GM08714 (cell line): ENCODE data around the gene IKZF3.
"Not testable (repeated sequence)": the region's sequence is repeated elsewhere in the genome, so short reads cannot be mapped to it uniquely, and the experiment has no call there.

Experiments
- H3K4me3 ChIP-seq: fragments of 200-500 bp; sonication (Bioruptor generic); 2 replicates; pipeline ENCODE4 v1.5.1; 2014; ENCODE audit warnings: mild to moderate bottlenecking, low read length, inconsistent platforms
- ZNF274 ChIP-seq: IDR thresholded peaks from 2 replicates; pipeline ENCODE4 v1.6.1; 2012; ENCODE audit warnings: mild to moderate bottlenecking, low read depth, low read length

The IKZF3 gene

DNA sequence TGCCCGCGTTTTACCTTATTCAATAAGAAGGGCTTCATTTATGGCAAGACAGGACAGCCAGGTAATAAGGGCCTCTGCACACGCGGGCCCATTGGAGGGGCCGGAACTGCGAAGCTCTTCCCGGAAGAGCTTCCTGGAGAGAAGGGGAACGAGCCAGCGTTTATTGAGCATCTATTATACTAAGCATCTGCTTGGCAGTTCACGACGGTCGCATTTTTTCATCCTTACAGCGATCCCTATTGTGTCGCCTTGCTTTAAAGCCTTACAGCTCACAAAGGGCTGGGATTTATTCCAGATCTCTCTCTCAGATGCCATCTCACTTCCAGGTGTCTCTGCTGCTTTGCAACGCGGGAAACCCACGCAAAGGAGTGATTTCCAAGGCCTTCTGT is 4.4 kb upstream of the IKZF3 start:
- peak overlapping the region; percentile 47; the same call in 1 of the 2 replicates for H3K4me3 ChIP-seq
- no peak for TF ChIP-seq ZNF274

DNA sequence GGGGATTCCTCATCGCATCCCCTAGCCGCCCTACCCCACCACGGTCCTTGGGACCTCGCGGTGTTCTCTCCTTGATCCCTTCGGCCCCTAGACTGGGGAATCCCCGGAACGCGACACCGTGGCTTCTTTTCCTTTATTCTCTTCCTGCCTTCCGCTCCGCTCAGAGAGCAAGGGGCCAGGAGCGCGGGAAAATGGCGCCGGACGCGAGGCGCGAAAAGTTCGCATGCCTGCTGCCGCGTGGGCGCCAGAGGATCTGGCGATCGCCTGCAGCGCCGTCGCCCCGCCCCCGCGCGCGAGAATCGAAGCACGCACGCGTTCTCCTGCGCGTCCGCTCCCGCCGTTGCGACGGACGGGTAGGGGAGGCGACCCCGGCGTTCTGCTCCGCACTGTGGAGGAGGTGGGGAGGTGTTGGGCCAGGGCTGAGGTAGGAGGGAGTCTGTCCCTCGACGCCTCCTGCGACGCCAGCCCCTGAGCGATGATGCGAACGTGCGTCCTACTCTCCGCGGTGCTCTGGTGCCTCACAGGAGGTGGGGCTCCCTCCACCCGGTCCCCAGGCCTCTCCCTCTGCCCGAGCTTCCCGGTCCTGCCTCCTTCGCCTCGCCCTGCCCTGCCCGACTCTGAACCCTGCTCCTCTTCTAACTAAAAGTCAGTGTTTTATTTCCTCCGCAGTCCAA is 3.9 kb upstream of the IKZF3 start, which contains the start of gene ZPBP2:
TSS of gene ZPBP2 (plus strand) at position 323 of the 674 bp plus-strand sequence. CDS start at position 476, 153 bp downstream.
- H3K4me3 ChIP-seq = peak within 1 kb of the TSS; percentile 47; the same call in 1 of the 2 replicates

DNA sequence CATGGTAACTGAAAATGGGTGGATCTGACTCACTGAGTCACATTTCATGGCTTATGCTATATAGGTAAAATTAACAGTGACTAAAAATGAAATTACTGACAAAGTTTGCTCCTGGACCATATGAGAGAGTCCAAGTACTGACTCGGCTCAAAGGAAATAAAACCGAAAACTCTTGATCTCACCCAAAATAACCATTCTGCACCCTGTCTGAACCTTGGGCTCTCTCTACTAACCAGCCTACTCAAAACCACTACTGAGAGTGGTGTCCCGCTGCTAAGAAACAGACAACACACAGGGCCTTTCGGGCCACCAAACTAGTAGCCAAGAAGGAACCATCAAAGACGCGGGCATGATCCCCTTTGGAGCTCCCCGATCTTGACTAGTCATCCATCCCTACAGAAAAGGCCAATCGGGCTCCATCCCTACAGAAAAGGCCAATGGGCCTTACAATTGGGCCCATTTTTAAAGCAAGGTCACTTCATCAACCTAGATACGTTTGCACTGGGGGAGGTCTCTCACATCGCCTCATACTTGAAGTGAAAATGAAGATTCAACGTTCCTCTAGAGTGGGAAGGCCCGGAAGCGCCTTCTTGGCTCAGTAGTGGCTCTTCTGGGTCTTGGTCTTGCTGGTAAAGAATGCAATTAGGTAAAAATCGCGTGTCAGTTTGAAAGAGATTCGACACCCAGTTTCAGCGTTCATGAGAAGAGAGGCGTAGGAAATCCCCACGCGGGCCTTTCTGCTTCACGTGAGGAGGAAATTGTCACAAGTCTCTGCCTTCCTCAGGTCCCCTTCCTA is 3.2 kb upstream of the IKZF3 start:
- peak overlapping the region; percentile 47; the same call in 1 of the 2 replicates for H3K4me3 ChIP-seq

More for the DNA sequence above, 3.9 kb upstream of the IKZF3 start, which contains the start of gene ZPBP2:
- TF ChIP-seq ZNF274 = no peak

DNA sequence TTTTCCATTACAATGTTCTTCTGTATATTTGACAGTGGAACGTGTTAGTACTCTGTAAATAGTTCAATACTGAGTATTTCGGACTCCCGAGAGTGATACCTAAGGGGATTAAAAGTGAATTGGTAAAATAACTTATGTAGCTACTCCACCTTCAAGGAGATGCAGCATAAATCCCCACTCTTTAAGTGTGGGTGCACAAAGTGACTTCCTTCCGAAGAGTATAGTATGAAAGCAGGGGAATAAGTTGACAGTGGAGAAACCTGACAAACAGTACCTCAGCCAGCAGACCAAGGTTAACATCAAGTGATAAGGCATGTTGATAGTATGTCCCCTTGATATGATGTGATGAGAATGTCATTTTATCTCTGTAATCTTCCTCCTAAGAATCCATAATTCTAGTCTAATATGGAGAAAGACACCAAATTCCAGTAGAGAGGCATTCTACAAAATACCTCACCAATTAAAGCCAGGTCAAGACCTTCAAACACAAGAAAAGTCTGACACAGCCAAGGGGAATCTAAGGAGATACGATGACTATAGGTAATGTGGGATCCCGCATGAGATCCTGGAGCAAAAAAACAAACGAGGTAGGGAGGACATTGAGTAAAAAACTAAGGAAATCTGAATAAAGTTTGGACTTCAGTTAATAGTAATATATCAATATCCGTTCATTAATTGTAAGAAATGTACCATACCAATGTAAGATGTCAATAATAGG is 2.1 kb upstream of the IKZF3 start:
- no peak for TF ChIP-seq ZNF274
- H3K4me3 ChIP-seq = peak overlapping the region; percentile 39; the same call in 1 of the 2 replicates

More for the DNA sequence above, 3.2 kb upstream of the IKZF3 start:
- no peak for TF ChIP-seq ZNF274

DNA sequence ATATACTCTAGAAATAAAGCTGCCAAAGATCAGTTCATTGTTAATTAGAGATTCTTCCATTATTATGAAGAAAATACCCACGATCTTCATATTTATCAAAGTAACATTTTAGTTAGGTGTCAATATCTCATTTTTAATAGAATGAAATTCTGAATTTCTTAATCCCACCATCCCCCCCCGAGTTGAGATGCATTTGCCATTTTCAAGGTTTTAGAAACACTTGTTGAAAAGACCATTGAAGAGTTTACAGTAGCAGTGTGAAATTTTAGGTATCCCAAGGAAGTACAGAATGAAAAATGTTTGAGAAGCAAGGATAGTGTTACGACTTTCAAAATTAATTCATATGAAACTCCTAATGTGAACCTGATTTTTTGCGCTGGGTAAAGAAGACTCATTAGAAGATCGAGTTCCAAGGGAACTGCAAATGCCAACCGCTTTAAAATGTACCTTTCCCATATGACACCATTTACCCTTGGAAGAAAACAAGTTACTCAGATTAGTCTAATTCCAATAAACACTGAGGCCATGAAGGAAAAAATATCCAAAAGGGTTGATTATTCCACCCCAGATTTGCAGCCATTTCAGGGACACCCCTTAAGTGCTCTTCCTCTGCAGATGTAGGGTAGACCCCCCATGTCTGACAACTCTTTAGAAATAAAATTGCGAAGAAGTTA is 731 bp downstream of the IKZF3 start:
- H3K4me3 ChIP-seq = peak overlapping the region; percentile 99
- TF ChIP-seq ZNF274 = no peak

DNA sequence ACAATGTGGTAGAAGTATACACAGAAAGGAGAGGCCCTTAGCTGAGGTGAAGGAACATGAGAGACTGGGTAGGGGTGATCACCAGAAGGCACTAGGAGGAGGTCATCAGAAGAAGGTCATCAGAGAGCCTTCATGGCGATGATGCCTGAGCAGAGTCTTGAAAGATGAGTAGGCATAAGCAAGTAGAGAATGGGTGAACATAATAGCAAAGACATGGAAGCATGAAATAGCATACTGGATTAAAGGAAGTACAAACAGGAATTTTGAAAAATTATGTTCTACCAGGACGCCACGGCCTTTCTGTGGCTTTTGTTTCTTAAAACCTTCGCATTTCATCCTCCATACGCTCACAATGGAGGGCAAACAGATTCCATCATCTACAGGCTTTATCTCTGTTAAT is 2.9 kb downstream of the IKZF3 start:
- no peak for TF ChIP-seq ZNF274
- peak overlapping the region; percentile 99 for H3K4me3 ChIP-seq

DNA sequence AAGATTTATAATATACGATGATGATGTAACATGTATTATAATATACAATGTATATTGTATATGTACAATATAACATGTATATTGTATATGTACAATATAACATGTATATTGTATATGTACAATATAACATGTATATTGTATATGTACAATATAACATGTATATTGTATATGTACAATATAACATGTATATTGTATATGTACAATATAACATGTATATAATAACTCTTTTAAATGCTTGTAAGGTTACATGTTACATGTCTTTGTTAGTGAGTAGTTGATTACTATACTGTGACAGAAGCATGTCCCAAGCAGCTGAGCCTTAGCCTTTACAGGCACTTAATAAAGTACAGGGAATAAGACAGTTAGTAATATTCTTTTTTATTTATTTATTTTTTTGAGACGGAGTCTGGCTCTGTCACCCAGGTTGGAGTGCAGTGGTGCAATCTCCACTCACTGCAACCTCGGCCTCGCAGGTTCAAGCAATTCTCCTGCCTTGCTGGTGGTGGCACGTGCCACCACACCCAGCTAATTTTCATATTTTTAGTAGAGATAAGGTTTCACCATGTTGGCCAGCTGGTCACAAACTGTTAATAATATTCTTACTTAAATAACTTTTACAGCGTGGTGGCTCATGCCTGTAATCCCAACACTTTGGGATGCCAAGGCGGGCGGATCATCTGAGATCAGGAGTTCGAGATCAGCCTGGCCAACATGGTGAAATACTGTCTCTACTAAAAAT is 8.0 kb downstream of the IKZF3 start:
- H3K4me3 ChIP-seq = not testable (repeated sequence)

DNA sequence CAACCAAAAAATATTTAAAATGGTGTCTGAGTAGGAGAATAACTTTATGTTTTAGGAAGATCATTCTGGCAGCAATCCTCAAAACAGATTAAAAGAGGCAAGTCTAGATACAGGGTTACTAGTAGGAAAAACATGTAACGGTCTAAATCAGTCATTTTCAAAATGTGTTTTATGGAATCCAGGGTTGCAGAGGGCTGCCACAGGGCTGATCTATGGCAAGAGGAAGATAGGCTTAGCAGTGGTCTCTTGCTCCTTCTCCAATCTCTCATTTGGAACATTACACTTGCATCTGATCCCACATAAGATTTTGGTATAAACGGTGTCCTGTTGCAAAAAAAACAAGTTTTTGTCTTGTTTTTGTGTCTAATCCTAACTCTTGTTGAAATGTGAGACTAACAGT is 9.2 kb downstream of the IKZF3 start:
- no peak overlapping the region for H3K4me3 ChIP-seq
- TF ChIP-seq ZNF274 = no peak

DNA sequence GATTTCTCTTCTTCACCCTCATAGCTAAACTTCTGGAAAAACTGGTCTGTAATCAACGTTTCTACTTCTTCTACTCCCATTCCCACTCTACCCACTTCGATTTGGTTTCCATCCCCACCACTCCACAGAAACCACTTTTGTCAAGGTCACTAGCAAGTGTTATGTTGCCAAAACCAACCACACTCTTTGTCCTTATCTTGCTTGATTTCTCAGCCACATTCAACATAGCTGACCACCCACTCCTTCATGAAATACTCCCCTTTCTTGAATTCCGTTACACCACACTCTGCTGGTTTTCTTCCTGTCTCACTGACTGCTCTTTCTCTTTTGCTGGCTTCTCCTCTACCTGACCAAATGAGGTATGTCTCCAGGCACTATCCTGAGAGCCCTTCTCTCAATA is 11.9 kb downstream of the IKZF3 start:
- peak overlapping the region; percentile 1; the same call in 1 of the 2 replicates for H3K4me3 ChIP-seq
- TF ChIP-seq ZNF274 = no peak

DNA sequence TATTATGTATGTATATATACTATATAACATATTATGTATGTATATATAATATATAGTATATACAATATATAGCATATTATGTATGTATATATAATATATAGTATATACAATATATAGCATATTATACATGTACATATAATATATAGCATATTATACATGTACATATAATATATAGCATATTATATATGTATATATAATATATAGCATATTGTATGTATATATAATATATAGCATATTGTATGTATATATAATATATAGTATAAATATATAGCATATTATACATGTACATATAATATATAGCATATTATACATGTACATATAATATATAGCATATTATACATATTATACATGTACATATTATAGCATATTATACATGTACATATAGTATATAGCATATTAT is 13.9 kb downstream of the IKZF3 start:
- not testable (repeated sequence) for H3K4me3 ChIP-seq

DNA sequence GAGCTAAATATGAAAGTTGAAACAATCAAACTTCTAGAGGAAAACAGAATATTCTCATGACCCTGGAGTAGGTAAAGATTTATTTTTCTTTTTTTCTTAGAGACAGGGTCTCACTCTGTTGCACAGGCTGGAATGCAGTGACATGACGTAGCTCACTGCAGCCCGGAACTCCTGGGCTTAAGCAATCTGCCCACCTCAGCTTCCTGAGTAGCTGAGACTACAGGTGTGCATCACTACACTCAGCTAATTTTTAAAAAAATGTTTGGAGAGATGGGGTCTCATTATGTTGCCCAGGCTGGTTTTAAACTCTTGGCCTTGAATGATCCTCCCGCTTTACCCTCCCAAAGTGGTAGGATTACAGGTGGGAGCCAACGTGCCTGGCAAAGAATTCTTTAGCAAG is 15.5 kb downstream of the IKZF3 start:
- TF ChIP-seq ZNF274 = no peak
- no peak overlapping the region; the same call in 1 of the 2 replicates for H3K4me3 ChIP-seq

DNA sequence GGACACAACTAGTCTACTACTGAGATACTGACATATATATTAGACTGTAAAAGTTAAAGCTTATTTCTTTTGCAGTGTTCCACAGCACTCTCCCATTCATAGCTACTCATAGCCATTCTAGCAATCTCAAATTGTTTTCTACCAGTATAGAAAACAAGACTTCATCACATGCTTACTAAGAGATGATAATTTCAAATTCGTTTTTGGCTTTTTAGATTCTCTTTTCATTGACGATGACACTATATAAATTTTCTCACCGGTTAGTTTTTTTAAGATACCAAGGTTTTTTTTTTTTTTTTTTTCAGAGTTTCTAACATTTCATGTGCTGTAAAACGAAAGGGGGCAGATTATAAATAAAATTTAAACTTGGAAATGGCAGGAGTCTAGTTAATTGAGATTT is 17.9 kb downstream of the IKZF3 start:
- H3K4me3 ChIP-seq = no peak overlapping the region
- no peak for TF ChIP-seq ZNF274

DNA sequence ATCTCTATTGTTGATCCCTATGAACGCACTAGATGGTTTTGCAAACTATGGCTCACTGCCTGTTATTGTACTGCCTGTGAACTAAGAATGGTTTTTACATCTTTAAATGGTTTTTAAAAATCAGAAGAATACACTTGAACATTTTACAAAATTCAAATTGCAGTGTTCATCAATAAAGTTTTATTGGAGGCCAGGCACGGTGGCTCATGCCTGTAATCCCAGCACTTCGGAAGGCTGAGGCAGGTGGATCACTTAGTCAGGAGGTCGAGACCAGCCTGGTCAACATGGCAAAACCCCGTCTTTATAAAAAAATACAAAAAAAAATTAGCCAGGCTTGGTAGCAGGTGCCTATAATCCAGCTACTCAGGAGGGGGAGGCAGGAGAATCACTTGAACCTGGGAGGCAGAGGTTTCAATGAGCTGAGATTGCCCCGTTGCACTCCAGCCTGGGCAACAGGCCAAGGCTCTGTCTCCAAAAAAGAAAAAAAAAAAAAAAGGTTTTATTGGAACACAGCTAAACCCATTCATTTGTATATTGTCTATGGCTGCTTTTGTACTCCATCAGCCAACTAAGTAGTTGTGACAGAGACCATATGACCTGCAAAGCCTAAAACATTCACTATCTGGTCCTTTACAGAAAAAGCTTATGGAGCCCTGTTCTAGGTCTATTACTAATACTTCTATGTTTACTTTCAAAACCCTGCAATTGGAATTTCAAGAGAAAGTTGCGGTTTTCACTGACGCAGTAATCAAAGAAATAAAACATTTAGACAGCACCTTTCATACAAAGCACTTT is 18.9 kb downstream of the IKZF3 start:
- no peak overlapping the region for H3K4me3 ChIP-seq
- TF ChIP-seq ZNF274 = no peak
